GM20000 (cell line): ENCODE results near the gene LRP2.

ENCODE experiments used
- DNase-seq: peaks from one replicate; pipeline ENCODE4 v3.0.0; 2012; ENCODE audit warnings: low spot score
- CTCF ChIP-seq: IDR thresholded peaks from 2 replicates; pipeline ENCODE4 v1.5.1; 2012; ENCODE audit warnings: mild to moderate bottlenecking, control low read depth; ENCODE audit errors: extremely low read depth, missing control alignments

The LRP2 gene

GRCh38 chr2:169158874-169159273, 203.5 kb downstream of the LRP2 start:
- no peak for DNase-seq

DNA sequence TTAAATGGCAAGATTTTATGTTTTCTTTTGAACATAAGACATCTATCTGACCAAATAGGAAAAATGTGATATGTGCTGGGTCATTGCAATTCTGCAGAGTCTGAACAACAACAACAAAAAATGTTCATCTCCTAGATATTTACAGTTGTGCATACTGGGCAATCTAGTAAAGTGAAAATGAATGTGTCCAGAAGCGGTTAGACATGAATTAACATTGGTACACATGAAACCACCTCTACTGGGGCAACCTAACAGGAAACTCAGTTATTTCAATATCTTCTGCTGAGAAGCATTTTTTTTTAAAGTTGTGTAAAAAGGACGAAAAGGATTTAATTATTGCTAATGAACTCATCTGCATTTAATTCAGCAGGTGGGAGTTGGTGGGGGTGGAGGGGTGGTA, 216.1 kb downstream of the LRP2 start:
- DNase-seq, result no peak

More at GRCh38 chr2:169158874-169159273, 203.5 kb downstream of the LRP2 start:
- TF ChIP-seq CTCF, result no peak

GRCh38 chr2:169143998-169144397, 218.3 kb downstream of the LRP2 start:
- no peak for TF ChIP-seq CTCF
- DNase-seq, result no peak

More for the DNA sequence above, 216.1 kb downstream of the LRP2 start:
- no peak for TF ChIP-seq CTCF

DNA sequence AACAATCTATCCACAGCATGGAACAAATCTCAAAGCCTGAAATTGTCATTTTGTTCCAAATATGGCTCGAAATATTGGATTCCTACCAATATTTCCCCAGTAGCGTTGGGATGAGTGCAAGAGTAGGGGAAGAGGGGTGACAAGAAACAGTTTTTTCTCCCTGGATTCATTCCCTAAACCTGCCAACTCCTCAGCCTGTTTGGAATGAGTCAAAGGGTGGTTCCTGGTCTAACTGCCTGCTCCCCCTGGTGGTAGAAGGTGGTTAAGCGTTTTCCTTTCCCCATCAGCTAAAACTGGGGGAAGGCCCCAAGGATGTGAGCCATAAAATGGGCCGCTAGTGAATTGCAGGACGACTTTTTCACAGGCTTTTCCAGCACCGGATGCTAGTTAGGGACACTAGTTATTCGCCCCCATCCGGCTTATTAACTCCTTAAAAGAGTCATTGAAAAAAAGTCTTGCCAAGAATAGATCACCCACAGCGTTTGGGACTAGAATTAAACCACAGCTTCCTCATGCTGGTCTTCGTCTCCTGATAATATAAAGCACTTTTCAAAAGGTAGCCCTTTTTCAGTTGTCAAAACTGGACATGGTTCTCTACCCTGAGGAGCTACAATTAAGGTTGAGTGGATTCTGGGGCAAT, 220.5 kb downstream of the LRP2 start:
- TF ChIP-seq CTCF, result peak; percentile 86
- DNase-seq, result peak; percentile 47

- TF ChIP-seq CTCF, result no peak
- DNase-seq, result no peak
These were observed 222.2 kb downstream of the LRP2 start for GRCh38 chr2:169139993-169140767.

DNA sequence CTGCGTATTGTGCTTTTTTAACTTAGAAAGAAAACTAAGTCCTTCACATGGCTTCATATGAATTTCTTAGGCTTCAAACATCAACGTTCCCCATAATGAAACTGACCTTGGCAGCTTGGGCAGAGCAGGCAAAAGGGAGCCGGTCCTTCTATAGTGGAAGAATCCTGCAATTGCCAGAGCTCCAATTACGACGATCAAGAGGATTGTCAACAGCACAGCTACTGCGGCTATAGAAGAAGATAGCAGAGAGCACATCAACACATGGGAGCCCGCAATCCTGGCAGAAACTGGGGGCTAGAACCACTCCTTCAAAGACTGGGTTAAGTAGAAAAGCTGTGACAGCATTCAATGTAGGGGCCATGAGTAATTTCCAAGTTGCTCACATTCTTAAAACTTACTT, 223.2 kb downstream of the LRP2 start:
- DNase-seq, result no peak
- TF ChIP-seq CTCF, result no peak

- TF ChIP-seq CTCF, result no peak
- DNase-seq, result no peak
These were observed 224.4 kb downstream of the LRP2 start for GRCh38 chr2:169137924-169138323.
